ENCODE results near the gene WWOX. TPM values are rescaled to one million over a fixed set of nuclear protein-coding genes. Genes with fewer than 3 reads are reported as not detected.

WWOX gene
- total and polyA plus RNA-seq, 2 donors (not counting 3 experiments of a cell fraction or from before 2014, with no cell fraction given), result 6.2 to 12.5 TPM

- H2AFZ ChIP-seq (ENCODE audit: low read depth, low read length), result no peak overlapping the region
- CTCF ChIA-PET, result no interaction called here
- no peaks in the 10 kb centered on the region for H4K20me1 ChIP-seq (replicated peaks; ENCODE audit: control insufficient read depth, extremely low read depth, insufficient read depth, low read length)
- intact Hi-C loops (cut with micrococcal nuclease), result no loop called here
- H3K9me3 ChIP-seq (replicated peaks; ENCODE audit: control insufficient read depth, insufficient read depth, low read length), result peaks cover 12% of the 10 kb centered on the region
- POLR2A ChIA-PET, result no interaction called here
- TF ChIP-seq JUN (IDR thresholded peaks at IDR 0.05; ENCODE audit: borderline replicate concordance, insufficient read depth, insufficient read length, low read depth), result no peak
- no peak for TF ChIP-seq FOS (IDR thresholded peaks at IDR 0.05; ENCODE audit: borderline replicate concordance, insufficient read depth, low read length)
- TF ChIP-seq, protein P1, sequence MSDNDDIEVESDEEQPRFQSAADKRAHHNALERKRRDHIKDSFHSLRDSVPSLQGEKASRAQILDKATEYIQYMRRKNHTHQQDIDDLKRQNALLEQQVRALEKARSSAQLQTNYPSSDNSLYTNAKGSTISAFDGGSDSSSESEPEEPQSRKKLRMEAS (IDR thresholded peaks at IDR 0.05; ENCODE audit: insufficient read depth, insufficient read length), result no peak
- no peak for TF ChIP-seq POLR2AphosphoS5 (IDR thresholded peaks at IDR 0.05; ENCODE audit: insufficient read depth, low read depth, low read length)
- no peak for TF ChIP-seq MYC (IDR thresholded peaks at IDR 0.05; ENCODE audit: low read depth, low read length)
- no peak for TF ChIP-seq GATA2 (IDR thresholded peaks at IDR 0.05; ENCODE audit: insufficient read depth, insufficient read length, low read depth, low read length)
- TF ChIP-seq POLR2A (IDR thresholded peaks at IDR 0.05; ENCODE audit: low read depth, low read length), result no peak
- TF ChIP-seq, protein P2, sequence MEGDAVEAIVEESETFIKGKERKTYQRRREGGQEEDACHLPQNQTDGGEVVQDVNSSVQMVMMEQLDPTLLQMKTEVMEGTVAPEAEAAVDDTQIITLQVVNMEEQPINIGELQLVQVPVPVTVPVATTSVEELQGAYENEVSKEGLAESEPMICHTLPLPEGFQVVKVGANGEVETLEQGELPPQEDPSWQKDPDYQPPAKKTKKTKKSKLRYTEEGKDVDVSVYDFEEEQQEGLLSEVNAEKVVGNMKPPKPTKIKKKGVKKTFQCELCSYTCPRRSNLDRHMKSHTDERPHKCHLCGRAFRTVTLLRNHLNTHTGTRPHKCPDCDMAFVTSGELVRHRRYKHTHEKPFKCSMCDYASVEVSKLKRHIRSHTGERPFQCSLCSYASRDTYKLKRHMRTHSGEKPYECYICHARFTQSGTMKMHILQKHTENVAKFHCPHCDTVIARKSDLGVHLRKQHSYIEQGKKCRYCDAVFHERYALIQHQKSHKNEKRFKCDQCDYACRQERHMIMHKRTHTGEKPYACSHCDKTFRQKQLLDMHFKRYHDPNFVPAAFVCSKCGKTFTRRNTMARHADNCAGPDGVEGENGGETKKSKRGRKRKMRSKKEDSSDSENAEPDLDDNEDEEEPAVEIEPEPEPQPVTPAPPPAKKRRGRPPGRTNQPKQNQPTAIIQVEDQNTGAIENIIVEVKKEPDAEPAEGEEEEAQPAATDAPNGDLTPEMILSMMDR (IDR thresholded peaks at IDR 0.05; ENCODE audit: extremely low read depth in 1 of 2, insufficient read depth in 1 of 2, low read depth in 1 of 2, low read length in 2 of 2), result no peak
- TF ChIP-seq EZH2 (IDR thresholded peaks at IDR 0.05; ENCODE audit: borderline replicate concordance, low read depth, low read length, severe bottlenecking), result no peak
- no peaks in the 10 kb centered on the region for H3K36me3 ChIP-seq (ENCODE audit: control insufficient read depth in 2 of 2, extremely low read depth in 1 of 2, insufficient read depth in 2 of 2, low read length in 2 of 2)
- DNase-seq (ENCODE audit: low read depth, low spot score), result no peak
- H3K9ac ChIP-seq (replicated peaks; ENCODE audit: extremely low read depth, insufficient read depth, low read length), result no peak overlapping the region
- FAIRE-seq, result no peak
- dilution Hi-C loops (cut with MboI; ENCODE audit: extremely low pct_ligation_motif_present, low sequenced_read_pairs), result no loop called here
- H3K27me3 ChIP-seq (ENCODE audit: control insufficient read depth in 2 of 2, insufficient read depth in 2 of 2, low read length in 2 of 2), result no peaks in the 10 kb centered on the region
- no TSS peak for BruUV-seq (replicated peaks)
- no peaks in the 10 kb centered on the region for H3K9me1 ChIP-seq (replicated peaks; ENCODE audit: control insufficient read depth, extremely low read depth, insufficient read depth, low read length)
- H3K27ac ChIP-seq (ENCODE audit: insufficient read depth, low read depth, low read length), result no peak overlapping the region
- H3K4me1 ChIP-seq (ENCODE audit: control insufficient read depth, extremely low read depth, insufficient read depth, low read length), result no peaks in the 10 kb centered on the region
- H3K4me3 ChIP-seq (replicated peaks in 1 of 3; ENCODE audit: insufficient read depth in 1 of 3, low read depth in 1 of 3, low read length in 3 of 3), result no peak overlapping the region
- H3K4me2 ChIP-seq (ENCODE audit: insufficient read depth, low read length), result no peak overlapping the region
- H3K79me2 ChIP-seq (ENCODE audit: control insufficient read depth, insufficient read depth, low read length), result no peaks in the 10 kb centered on the region
These were observed 1072.7 kb downstream of the WWOX start for GRCh38 chr16:79171931-79172705.
